Ovary (tissue), 3 donors: ENCODE results near the gene IER2.

Experiments used
- EP300 ChIP-seq: sonication (generic); formaldehyde crosslinking; IDR thresholded peaks from one replicate; pipeline ENCODE4 v1.6.1; 2017; ENCODE audit warnings: antibody characterized with exemption
- POLR2A ChIP-seq: fragments of 450-650 bp; IDR thresholded peaks from one replicate; pipeline ENCODE4 v1.6.1; 2017; ENCODE audit warnings: antibody characterized with exemption, mild to moderate bottlenecking, moderate library complexity
- TF ChIP-seq, protein P1 (sequence below), 3 donors: fragments of 450-650 bp in 2 of 3; fragments of 200-600 bp in 1 of 3; IDR thresholded peaks; one replicate each; pipeline versions ENCODE4 v1.5.1 to v1.8.0; 2016 to 2022; ENCODE audit warnings: antibody characterized with exemption in 3 of 3, mild to moderate bottlenecking in 1 of 3
- donor health status: DM: no; HTN: no; CAD: no.

DNA sequence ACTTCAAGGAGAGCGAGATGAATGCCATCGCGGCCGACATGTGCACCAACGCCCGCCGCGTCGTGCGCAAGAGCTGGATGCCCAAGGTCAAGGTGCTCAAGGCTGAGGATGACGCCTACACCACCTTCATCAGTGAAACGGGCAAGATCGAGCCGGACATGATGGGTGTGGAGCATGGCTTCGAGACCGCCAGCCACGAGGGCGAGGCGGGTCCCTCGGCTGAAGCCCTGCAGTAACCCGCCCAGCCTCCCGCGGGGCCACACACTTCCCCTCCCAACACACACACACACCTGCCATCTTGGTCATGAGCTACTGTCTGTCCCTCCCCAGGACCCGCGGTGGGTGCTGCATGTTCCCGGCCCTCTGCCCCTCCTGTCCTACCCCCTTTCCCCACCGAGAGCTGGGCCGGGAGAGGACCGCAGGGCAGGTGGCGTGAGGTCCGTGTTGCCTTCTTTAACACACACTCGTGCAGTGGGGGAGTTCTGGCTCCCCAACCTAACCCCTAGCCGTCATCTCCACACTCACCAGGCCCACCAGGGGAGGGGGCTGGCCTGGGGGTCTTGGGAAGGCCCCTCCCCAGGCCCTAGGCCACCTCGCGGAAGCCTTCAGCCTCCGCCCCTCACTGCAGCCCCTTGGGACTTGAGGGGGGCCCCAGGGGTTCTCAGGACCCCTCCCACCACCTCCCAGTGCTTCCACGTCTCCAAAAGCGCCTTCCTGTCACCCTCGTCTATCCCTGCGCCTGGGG is 11.9 kb upstream of the IER2 start:
- TF ChIP-seq, protein P1, sequence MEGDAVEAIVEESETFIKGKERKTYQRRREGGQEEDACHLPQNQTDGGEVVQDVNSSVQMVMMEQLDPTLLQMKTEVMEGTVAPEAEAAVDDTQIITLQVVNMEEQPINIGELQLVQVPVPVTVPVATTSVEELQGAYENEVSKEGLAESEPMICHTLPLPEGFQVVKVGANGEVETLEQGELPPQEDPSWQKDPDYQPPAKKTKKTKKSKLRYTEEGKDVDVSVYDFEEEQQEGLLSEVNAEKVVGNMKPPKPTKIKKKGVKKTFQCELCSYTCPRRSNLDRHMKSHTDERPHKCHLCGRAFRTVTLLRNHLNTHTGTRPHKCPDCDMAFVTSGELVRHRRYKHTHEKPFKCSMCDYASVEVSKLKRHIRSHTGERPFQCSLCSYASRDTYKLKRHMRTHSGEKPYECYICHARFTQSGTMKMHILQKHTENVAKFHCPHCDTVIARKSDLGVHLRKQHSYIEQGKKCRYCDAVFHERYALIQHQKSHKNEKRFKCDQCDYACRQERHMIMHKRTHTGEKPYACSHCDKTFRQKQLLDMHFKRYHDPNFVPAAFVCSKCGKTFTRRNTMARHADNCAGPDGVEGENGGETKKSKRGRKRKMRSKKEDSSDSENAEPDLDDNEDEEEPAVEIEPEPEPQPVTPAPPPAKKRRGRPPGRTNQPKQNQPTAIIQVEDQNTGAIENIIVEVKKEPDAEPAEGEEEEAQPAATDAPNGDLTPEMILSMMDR (IDR thresholded peaks at IDR 0.05), result no peak
- TF ChIP-seq POLR2A, result no peak
- no peak for TF ChIP-seq EP300
